ENCODE measurements around the gene IRX5. TPM values are rescaled to one million over a fixed set of nuclear protein-coding genes. Genes with fewer than 3 reads are reported as not detected.

Gene IRX5
- total and polyA plus RNA-seq, 2 donors from 2014 or later = 3.7 to 22.3 TPM

DNA sequence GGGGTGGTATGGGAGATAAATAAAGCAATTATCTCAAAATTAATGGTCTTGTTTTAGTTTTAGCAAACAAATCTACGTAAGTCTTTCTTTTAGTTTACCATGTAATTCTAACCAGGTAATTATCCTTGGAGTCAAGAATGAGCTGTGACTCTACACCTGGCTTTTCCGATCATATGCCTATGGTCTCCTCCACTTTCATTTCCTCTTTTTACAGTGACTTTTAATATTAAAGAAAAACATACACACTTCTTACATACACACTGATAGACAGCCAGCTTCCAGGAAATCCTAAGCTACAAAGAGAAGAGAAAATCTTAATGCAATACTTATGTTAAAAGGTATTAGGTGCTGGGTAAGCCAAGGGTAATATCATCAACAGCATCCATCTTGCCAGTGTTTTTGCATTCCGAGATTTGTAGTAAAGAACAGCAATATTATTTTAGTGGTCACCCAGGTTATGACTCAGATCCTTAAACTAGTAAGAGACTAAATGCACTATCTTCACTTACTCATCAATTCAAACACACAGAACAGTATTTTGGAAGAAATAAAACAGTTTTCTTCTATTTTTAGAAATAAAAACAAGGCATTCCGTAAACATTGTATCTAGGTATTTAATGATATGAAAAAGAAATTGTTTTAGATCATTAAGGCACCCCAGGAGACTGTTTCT, 4.4 kb upstream of the IRX5 start:
- Histone ChIP-seq H3K27me3 (ENCODE audit: control insufficient read depth, insufficient read depth, low read length) (peaks cover 36% of the 10 kb centered on the region), H3K9me3 (ENCODE audit: control insufficient read depth in 2 of 3, insufficient read depth in 1 of 3, low read length in 3 of 3) (no peaks in the 10 kb centered on the region), H3K4me3 (ENCODE audit: low read length in 3 of 3) (no peak overlapping the region), H3K4me1 (ENCODE audit: control insufficient read depth in 2 of 3, insufficient read depth in 2 of 3, low read depth in 1 of 3, low read length in 3 of 3) (peaks cover 0 to 11% (median 0%) of the 10 kb centered on the region in 3 donors), H3K36me3 (ENCODE audit: control insufficient read depth in 2 of 3, insufficient read depth in 3 of 3, low read length in 3 of 3) (no peaks in the 10 kb centered on the region), H3K27ac (ENCODE audit: low read depth in 2 of 2, low read length in 2 of 2) (no peak overlapping the region), H3K9ac (ENCODE audit: low read length in 3 of 3) (no peak overlapping the region)
- intact Hi-C loops (cut with DNase I) = no loop called here
- DNase-seq (peak in 1 of 5 donors; percentile 30), FAIRE-seq (no peak)
- TF ChIP-seq, protein P1, sequence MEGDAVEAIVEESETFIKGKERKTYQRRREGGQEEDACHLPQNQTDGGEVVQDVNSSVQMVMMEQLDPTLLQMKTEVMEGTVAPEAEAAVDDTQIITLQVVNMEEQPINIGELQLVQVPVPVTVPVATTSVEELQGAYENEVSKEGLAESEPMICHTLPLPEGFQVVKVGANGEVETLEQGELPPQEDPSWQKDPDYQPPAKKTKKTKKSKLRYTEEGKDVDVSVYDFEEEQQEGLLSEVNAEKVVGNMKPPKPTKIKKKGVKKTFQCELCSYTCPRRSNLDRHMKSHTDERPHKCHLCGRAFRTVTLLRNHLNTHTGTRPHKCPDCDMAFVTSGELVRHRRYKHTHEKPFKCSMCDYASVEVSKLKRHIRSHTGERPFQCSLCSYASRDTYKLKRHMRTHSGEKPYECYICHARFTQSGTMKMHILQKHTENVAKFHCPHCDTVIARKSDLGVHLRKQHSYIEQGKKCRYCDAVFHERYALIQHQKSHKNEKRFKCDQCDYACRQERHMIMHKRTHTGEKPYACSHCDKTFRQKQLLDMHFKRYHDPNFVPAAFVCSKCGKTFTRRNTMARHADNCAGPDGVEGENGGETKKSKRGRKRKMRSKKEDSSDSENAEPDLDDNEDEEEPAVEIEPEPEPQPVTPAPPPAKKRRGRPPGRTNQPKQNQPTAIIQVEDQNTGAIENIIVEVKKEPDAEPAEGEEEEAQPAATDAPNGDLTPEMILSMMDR (IDR thresholded peaks at IDR 0.05; ENCODE audit: borderline replicate concordance, extremely low read depth, insufficient read depth) = no peak

DNA sequence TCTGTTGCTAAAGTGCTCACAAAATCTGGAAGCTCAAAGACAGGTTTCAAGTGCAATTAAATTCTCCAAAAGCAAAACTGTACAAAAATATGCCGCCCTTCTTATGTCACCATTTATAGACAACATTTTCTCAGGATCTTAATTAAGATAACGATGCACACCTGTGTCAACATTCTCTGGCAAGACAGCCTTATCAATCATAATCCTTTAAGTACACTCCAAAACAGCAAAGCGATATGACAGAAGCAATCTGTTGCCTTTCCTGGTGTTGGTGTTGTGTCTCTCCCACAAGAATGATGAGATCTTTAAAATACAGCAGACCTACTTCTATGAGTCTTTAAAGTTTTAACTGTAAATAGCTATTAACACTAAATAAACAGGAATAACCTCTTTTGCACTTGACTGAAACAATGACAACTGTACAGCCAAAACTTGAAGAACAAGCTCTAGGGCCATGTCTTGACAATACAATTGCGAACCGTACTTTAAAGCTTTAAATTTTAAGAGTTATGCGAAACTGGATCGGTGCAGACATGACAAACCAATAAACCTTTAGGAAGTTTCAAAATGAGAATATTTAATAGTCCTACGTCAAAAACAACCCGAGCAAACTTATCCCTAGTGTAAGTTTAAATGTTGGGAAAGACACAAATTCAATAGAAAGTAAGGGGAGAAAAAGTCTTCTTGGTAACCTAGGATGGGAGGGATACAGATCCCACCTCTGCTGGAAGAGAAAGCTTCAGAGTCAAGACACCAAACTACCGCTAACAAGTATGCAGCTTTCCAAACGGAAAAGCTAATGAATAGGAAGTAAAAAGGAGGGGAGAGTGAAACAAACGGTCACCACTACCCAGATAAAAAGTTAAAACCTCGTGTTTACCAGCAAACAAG, 3.3 kb upstream of the IRX5 start:
- Histone ChIP-seq H3K4me3 (ENCODE audit: low read length in 3 of 3) (peak overlapping the region; percentile 42 to 66 (median 49)), H3K4me1 (ENCODE audit: control insufficient read depth in 2 of 3, insufficient read depth in 2 of 3, low read depth in 1 of 3, low read length in 3 of 3) (peaks cover 0 to 11% (median 0%) of the 10 kb centered on the region in 3 donors), H3K27ac (ENCODE audit: low read depth in 2 of 2, low read length in 2 of 2) (peak overlapping the region; percentile 29 to 56), H3K36me3 (ENCODE audit: control insufficient read depth in 2 of 3, insufficient read depth in 3 of 3, low read length in 3 of 3) (no peaks in the 10 kb centered on the region), H3K9me3 (ENCODE audit: control insufficient read depth in 2 of 3, insufficient read depth in 1 of 3, low read length in 3 of 3) (no peaks in the 10 kb centered on the region), H3K27me3 (ENCODE audit: control insufficient read depth, insufficient read depth, low read length) (peaks cover 46% of the 10 kb centered on the region), H3K9ac (ENCODE audit: low read length in 3 of 3) (peak overlapping the region in 1 of 3 donors; percentile 49)
- FAIRE-seq (no peak), DNase-seq (peak in 2 of 5 donors; percentile 20 to 64)
- TF ChIP-seq, protein P1 (IDR thresholded peaks at IDR 0.05; ENCODE audit: borderline replicate concordance, extremely low read depth, insufficient read depth) = no peak
- intact Hi-C loops (cut with DNase I) = no loop called here

- TF ChIP-seq, protein P1 (IDR thresholded peaks at IDR 0.05; ENCODE audit: borderline replicate concordance, extremely low read depth, insufficient read depth) = no peak
- no peak for FAIRE-seq
- Histone ChIP-seq H3K36me3 (ENCODE audit: control insufficient read depth in 2 of 3, insufficient read depth in 3 of 3, low read length in 3 of 3) (no peaks in the 10 kb centered on the region), H3K9me3 (ENCODE audit: control insufficient read depth in 2 of 3, insufficient read depth in 1 of 3, low read length in 3 of 3) (no peaks in the 10 kb centered on the region), H3K27ac (ENCODE audit: low read depth in 2 of 2, low read length in 2 of 2) (peak overlapping the region; percentile 29 to 56), H3K9ac (ENCODE audit: low read length in 3 of 3) (peak overlapping the region in 1 of 3 donors; percentile 49), H3K4me1 (ENCODE audit: control insufficient read depth in 2 of 3, insufficient read depth in 2 of 3, low read depth in 1 of 3, low read length in 3 of 3) (peaks cover 0 to 11% (median 0%) of the 10 kb centered on the region in 3 donors), H3K4me3 (ENCODE audit: low read length in 3 of 3) (peak overlapping the region; percentile 42 to 66 (median 49)), H3K27me3 (ENCODE audit: control insufficient read depth, insufficient read depth, low read length) (peaks cover 48% of the 10 kb centered on the region)
- intact Hi-C loops (cut with DNase I) = no loop called here
- peak in 4 of 5 donors; percentile 35 to 63 (median 53) for DNase-seq
These were observed 2.7 kb upstream of the IRX5 start for GRCh38 chr16:54928016-54928356.
